GM21447 (cell line): ENCODE data around the gene EPB41L3.

Source experiments
- ATAC-seq: cut with Tn5 transposase; IDR thresholded peaks from one replicate; pipeline ENCODE4 v1.9.1; 2021; ENCODE audit not compliant: unreplicated experiment

The EPB41L3 gene

GRCh38 chr18:5456577-5457461 lies 87.0 kb downstream of the EPB41L3 start:
- no peak for ATAC-seq

GRCh38 chr18:5455674-5456073 lies 88.1 kb downstream of the EPB41L3 start:
- no peak for ATAC-seq

GRCh38 chr18:5452943-5453443 lies 90.8 kb downstream of the EPB41L3 start:
- ATAC-seq: no peak

- no peak for ATAC-seq
These were observed 91.9 kb downstream of the EPB41L3 start for GRCh38 chr18:5451871-5452270.

GRCh38 chr18:5451150-5451549 lies 92.6 kb downstream of the EPB41L3 start:
- ATAC-seq: no peak

- no peak for ATAC-seq
These were observed 93.8 kb downstream of the EPB41L3 start for GRCh38 chr18:5449858-5450509.

- ATAC-seq: no peak
These were observed 96.4 kb downstream of the EPB41L3 start for GRCh38 chr18:5447442-5447841.

GRCh38 chr18:5444847-5445246 lies 99.0 kb downstream of the EPB41L3 start:
- ATAC-seq: no peak

- ATAC-seq: no peak
These were observed 99.5 kb downstream of the EPB41L3 start for GRCh38 chr18:5444269-5444668.

- ATAC-seq: no peak
These were observed 103.7 kb downstream of the EPB41L3 start for GRCh38 chr18:5439986-5440696.

GRCh38 chr18:5434425-5434824 lies 109.4 kb downstream of the EPB41L3 start:
- no peak for ATAC-seq

- ATAC-seq: no peak
These were observed 111.8 kb downstream of the EPB41L3 start for GRCh38 chr18:5431836-5432575.

- no peak for ATAC-seq
These were observed 113.7 kb downstream of the EPB41L3 start for GRCh38 chr18:5430131-5430530.

- ATAC-seq: no peak
These were observed 114.1 kb downstream of the EPB41L3 start for GRCh38 chr18:5429681-5430080.

- ATAC-seq: no peak
These were observed 118.1 kb downstream of the EPB41L3 start for GRCh38 chr18:5425721-5426120.

- ATAC-seq: no peak
These were observed 118.7 kb downstream of the EPB41L3 start for GRCh38 chr18:5424903-5425664.

GRCh38 chr18:5422626-5423025 lies 121.2 kb downstream of the EPB41L3 start:
- no peak for ATAC-seq

- no peak for ATAC-seq
These were observed 121.8 kb downstream of the EPB41L3 start for GRCh38 chr18:5421981-5422380.

- no peak for ATAC-seq
These were observed 122.9 kb downstream of the EPB41L3 start for GRCh38 chr18:5420906-5421305.

GRCh38 chr18:5419601-5420000 lies 124.2 kb downstream of the EPB41L3 start:
- ATAC-seq: no peak
